ENCODE measurements around the gene MS4A5. TPM values are rescaled to one million over a fixed set of nuclear protein-coding genes. Genes with fewer than 3 reads are reported as not detected.

Gene MS4A5
- total RNA-seq, 1 experiment from 2014 or later = not detected

DNA sequence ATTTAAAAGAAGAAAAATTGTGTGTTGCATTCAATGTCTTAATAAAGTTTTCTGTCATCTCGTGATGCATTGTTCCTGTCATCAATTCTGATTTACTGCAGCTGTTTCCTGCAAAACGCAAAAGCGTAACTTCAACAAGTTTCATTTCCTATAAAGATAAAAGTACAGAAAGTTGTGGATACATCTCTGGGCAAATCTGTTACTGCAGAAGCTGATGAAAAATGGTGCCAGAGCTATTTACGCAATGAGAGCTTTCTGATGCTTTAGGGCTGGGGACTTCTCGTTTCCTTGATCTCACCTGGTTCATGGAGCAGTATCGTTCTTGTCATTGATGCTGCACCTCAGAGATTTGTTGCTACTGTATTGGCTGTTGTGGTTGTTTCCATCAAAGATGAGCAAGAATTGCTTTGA is 47.7 kb downstream of the MS4A5 start:
- H3K79me1 ChIP-seq (ENCODE audit: insufficient read depth, low read depth, low read length, poor library complexity, severe bottlenecking) = no peaks in the 10 kb centered on the region
- no peak overlapping the region for H3K18ac ChIP-seq (ENCODE audit: insufficient read length, low read depth, low read length)
- no peak overlapping the region for H3K56ac ChIP-seq (ENCODE audit: insufficient read length, low read depth, low read length)
- H3K4me1 Mint-ChIP-seq = no peaks in the 10 kb centered on the region
- H3K4me1 ChIP-seq (ENCODE audit: insufficient read depth, low read length) = no peaks in the 10 kb centered on the region
- H2BK120ac ChIP-seq (ENCODE audit: low read depth, low read length, poor library complexity, severe bottlenecking) = no peak overlapping the region
- H3K4me2 ChIP-seq (ENCODE audit: insufficient read depth, insufficient read length, low read length) = no peak overlapping the region
- no peak overlapping the region for H3K4ac ChIP-seq (ENCODE audit: low read depth, low read length)
- no peak overlapping the region for H2BK15ac ChIP-seq (ENCODE audit: low read depth, low read length)
- H3K9me3 Mint-ChIP-seq = peaks cover 2 to 3% of the 10 kb centered on the region in 2 experiments; a peak in 3 of 5 replicates
- no peaks in the 10 kb centered on the region for H3K27me3 ChIP-seq (ENCODE audit: insufficient read depth, low read length)
- no peaks in the 10 kb centered on the region; the same call in 1 of the 2 replicates for H3K27me3 Mint-ChIP-seq (ENCODE audit: low read depth)
- no CpG with 5 or more reads among the region's 6 CpGs for WGBS (ENCODE audit: extremely low coverage, insufficient read length, low lambda C conversion rate)
- no peak overlapping the region for H3K9ac ChIP-seq (ENCODE audit: extremely low read depth, insufficient read length, low read length)
- no peak overlapping the region for H4K5ac ChIP-seq (ENCODE audit: insufficient read length, low read depth, low read length)
- no peak overlapping the region for H2AFZ ChIP-seq (ENCODE audit: low read length)
- H3K23ac ChIP-seq (ENCODE audit: insufficient read length, low read depth, low read length) = no peak overlapping the region
- H3K4me3 Mint-ChIP-seq = no peak overlapping the region
- peaks cover 0 to 1% (median 0%) of the 10 kb centered on the region in 3 experiments; a peak in 1 of 7 replicates for H3K36me3 Mint-ChIP-seq (ENCODE audit: insufficient read depth in 1 of 3, low read depth in 3 of 3)
- no peak overlapping the region for H2BK12ac ChIP-seq (ENCODE audit: insufficient read length, low read depth, low read length)
- H2AK5ac ChIP-seq (ENCODE audit: insufficient read length, low read length) = no peak overlapping the region
- H3K9me3 ChIP-seq (ENCODE audit: control insufficient read depth, low read depth, low read length) = no peaks in the 10 kb centered on the region
- no peak overlapping the region for H2BK5ac ChIP-seq (ENCODE audit: insufficient read length, low read length)
- H4K20me1 ChIP-seq (ENCODE audit: control insufficient read depth, insufficient read depth, insufficient read length) = no peaks in the 10 kb centered on the region
- H3K79me2 ChIP-seq (ENCODE audit: insufficient read depth, low read length) = no peaks in the 10 kb centered on the region
- H3K23me2 ChIP-seq (ENCODE audit: insufficient read length, low read depth, low read length, poor library complexity, severe bottlenecking) = no peaks in the 10 kb centered on the region
- no peak for TF ChIP-seq CTCF (conservative IDR thresholded peaks at IDR 0.05)
- no peak for DNase-seq
- H3K27ac Mint-ChIP-seq = no peak overlapping the region
- H3K14ac ChIP-seq (ENCODE audit: insufficient read depth, low read length) = no peak overlapping the region
- no peak overlapping the region for H2BK20ac ChIP-seq (ENCODE audit: low read depth, low read length, poor library complexity, severe bottlenecking)
- no peak overlapping the region for H4K8ac ChIP-seq (replicated peaks; ENCODE audit: insufficient read length, low read depth, low read length)
- no peak overlapping the region for H3T11ph ChIP-seq (ENCODE audit: low read length)
- H4K91ac ChIP-seq (ENCODE audit: insufficient read length, low read depth, low read length) = no peak overlapping the region
- no peak overlapping the region for H3K27ac ChIP-seq (ENCODE audit: insufficient read length, low read depth, low read length)

Measured in H9 (cell line).